ENCODE results near the gene PPP1R12B. TPM values are rescaled to one million over a fixed set of nuclear protein-coding genes. Genes with fewer than 3 reads are reported as not detected.
"Not testable (repeated sequence)": the region's sequence is repeated elsewhere in the genome, so short reads cannot be mapped to it uniquely, and the experiment has no call there.

The PPP1R12B gene
- total and polyA plus RNA-seq, 2 experiments from 2014 or later = 13.2 to 13.8 TPM

- ATAC-seq (no peak), DNase-seq (ENCODE audit: low spot score) (no peak)
- Histone ChIP-seq H3K27ac (ENCODE audit: low read depth) (no peak overlapping the region), H3K9me2 (ENCODE audit: insufficient read depth) (no peaks in the 10 kb centered on the region), H3F3A (replicated peaks; ENCODE audit: low read depth) (no peaks in the 10 kb centered on the region), H3K4me3 (no peak overlapping the region), H3K4me1 (ENCODE audit: insufficient read depth) (peaks cover 7% of the 10 kb centered on the region; the same call in 1 of the 2 replicates), H3K27me3 (ENCODE audit: insufficient read depth) (no peaks in the 10 kb centered on the region), H2AFZ (no peak overlapping the region), H3K4me2 (no peak overlapping the region), H3K36me3 (ENCODE audit: insufficient read depth) (no peaks in the 10 kb centered on the region), H4K20me1 (replicated peaks; ENCODE audit: insufficient read depth) (no peaks in the 10 kb centered on the region; the same call in 1 of the 2 replicates), H3K79me2 (replicated peaks; ENCODE audit: insufficient read depth) (no peaks in the 10 kb centered on the region)
- TF ChIP-seq EZH2 (IDR thresholded peaks at IDR 0.05; ENCODE audit: low read depth, unreplicated experiment) (no peak), ETS1 (IDR thresholded peaks at IDR 0.05) (no peak), ZNF331 (CRISPR knock-in tag; IDR thresholded peaks at IDR 0.05; ENCODE audit: low read depth) (no peak), STAT1 (IDR thresholded peaks at IDR 0.05; ENCODE audit: unreplicated experiment) (no peak), POLR2AphosphoS5 (IDR thresholded peaks at IDR 0.05; ENCODE audit: low read depth) (no peak), EZH2phosphoT487 (IDR thresholded peaks at IDR 0.05; ENCODE audit: unreplicated experiment) (no peak), JUNB (IDR thresholded peaks at IDR 0.05; ENCODE audit: unreplicated experiment) (no peak)
- H3K27me3 Mint-ChIP-seq (ENCODE audit: insufficient read depth, low read depth, poor library complexity) = no peaks in the 10 kb centered on the region
- no peak overlapping the region for H3K27ac Mint-ChIP-seq
- H3K9me3 Mint-ChIP-seq = no peaks in the 10 kb centered on the region
- no peak overlapping the region for H3K4me3 Mint-ChIP-seq
- no peaks in the 10 kb centered on the region for H3K36me3 Mint-ChIP-seq (ENCODE audit: low read depth)
- H3K4me1 Mint-ChIP-seq = peaks cover 18% of the 10 kb centered on the region
Observed at GRCh38 chr1:202397256-202397655, 48.8 kb downstream of the PPP1R12B start.

DNA sequence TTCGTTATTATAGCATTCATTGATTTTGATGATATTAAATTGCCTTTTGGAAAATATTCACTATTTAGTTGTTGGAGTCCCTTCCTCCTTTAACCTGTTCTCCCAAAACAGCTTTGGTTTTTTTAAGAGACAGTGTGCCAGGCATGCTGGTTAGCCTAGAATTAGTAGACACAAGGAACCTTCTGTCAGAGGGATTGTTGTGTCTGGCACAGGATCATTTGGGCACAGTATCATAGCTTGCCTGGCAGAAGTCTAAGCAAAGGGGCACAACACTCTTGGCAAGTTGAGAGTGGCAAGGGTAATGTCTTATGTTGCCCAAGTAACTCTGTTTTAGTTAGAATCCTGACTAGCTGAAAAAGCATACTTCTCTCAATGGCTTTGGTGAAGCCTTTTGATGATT lies 49.9 kb downstream of the PPP1R12B start:
- H3F3A ChIP-seq (replicated peaks; ENCODE audit: low read depth); H3K36me3 ChIP-seq (ENCODE audit: insufficient read depth); H3K4me3 ChIP-seq; H3K27me3 Mint-ChIP-seq (ENCODE audit: insufficient read depth, low read depth, poor library complexity); H3K79me2 ChIP-seq (replicated peaks; ENCODE audit: insufficient read depth); H3K4me1 ChIP-seq (ENCODE audit: insufficient read depth); H3K36me3 Mint-ChIP-seq (ENCODE audit: low read depth); H3K27ac ChIP-seq (ENCODE audit: low read depth); H3K27me3 ChIP-seq (ENCODE audit: insufficient read depth); H3K4me3 Mint-ChIP-seq; H3K4me2 ChIP-seq; H3K27ac Mint-ChIP-seq; H2AFZ ChIP-seq; H3K9me3 Mint-ChIP-seq; H4K20me1 ChIP-seq (replicated peaks; ENCODE audit: insufficient read depth); H3K9me2 ChIP-seq (ENCODE audit: insufficient read depth); ATAC-seq; DNase-seq (ENCODE audit: low spot score): not testable (repeated sequence)
- peaks cover 19% of the 10 kb centered on the region for H3K4me1 Mint-ChIP-seq

- not testable (repeated sequence) for H3K4me2 ChIP-seq; H3K9me2 ChIP-seq (ENCODE audit: insufficient read depth); H3K27me3 ChIP-seq (ENCODE audit: insufficient read depth); H3K27me3 Mint-ChIP-seq (ENCODE audit: insufficient read depth, low read depth, poor library complexity); H3K27ac ChIP-seq (ENCODE audit: low read depth); H2AFZ ChIP-seq; H4K20me1 ChIP-seq (replicated peaks; ENCODE audit: insufficient read depth); H3K36me3 ChIP-seq (ENCODE audit: insufficient read depth); H3F3A ChIP-seq (replicated peaks; ENCODE audit: low read depth); H3K9me3 Mint-ChIP-seq; H3K36me3 Mint-ChIP-seq (ENCODE audit: low read depth); H3K4me3 ChIP-seq; H3K79me2 ChIP-seq (replicated peaks; ENCODE audit: insufficient read depth); H3K4me1 ChIP-seq (ENCODE audit: insufficient read depth); H3K4me3 Mint-ChIP-seq; H3K27ac Mint-ChIP-seq
- ATAC-seq (peak; percentile 89), DNase-seq (ENCODE audit: low spot score) (peak; percentile 56)
- TF ChIP-seq, protein P1, sequence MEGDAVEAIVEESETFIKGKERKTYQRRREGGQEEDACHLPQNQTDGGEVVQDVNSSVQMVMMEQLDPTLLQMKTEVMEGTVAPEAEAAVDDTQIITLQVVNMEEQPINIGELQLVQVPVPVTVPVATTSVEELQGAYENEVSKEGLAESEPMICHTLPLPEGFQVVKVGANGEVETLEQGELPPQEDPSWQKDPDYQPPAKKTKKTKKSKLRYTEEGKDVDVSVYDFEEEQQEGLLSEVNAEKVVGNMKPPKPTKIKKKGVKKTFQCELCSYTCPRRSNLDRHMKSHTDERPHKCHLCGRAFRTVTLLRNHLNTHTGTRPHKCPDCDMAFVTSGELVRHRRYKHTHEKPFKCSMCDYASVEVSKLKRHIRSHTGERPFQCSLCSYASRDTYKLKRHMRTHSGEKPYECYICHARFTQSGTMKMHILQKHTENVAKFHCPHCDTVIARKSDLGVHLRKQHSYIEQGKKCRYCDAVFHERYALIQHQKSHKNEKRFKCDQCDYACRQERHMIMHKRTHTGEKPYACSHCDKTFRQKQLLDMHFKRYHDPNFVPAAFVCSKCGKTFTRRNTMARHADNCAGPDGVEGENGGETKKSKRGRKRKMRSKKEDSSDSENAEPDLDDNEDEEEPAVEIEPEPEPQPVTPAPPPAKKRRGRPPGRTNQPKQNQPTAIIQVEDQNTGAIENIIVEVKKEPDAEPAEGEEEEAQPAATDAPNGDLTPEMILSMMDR (conservative IDR thresholded peaks at IDR 0.05; ENCODE audit: low read depth in 2 of 2) = peak; percentile 25 to 52; a peak in 3 of 4 replicates
- H3K4me1 Mint-ChIP-seq = peaks cover 17% of the 10 kb centered on the region
Observed at GRCh38 chr1:202401771-202402170, 53.3 kb downstream of the PPP1R12B start.

GRCh38 chr1:202403381-202403780 lies 54.9 kb downstream of the PPP1R12B start:
- not testable (repeated sequence) for H3K9me3 Mint-ChIP-seq

More at GRCh38 chr1:202403381-202403780, 54.9 kb downstream of the PPP1R12B start:
- not testable (repeated sequence) for H3K27ac ChIP-seq (ENCODE audit: low read depth); H3K9me2 ChIP-seq (ENCODE audit: insufficient read depth); DNase-seq (ENCODE audit: low spot score); H3K4me3 Mint-ChIP-seq; H3K27ac Mint-ChIP-seq; H3K79me2 ChIP-seq (replicated peaks; ENCODE audit: insufficient read depth); H3F3A ChIP-seq (replicated peaks; ENCODE audit: low read depth); H2AFZ ChIP-seq; H3K4me1 ChIP-seq (ENCODE audit: insufficient read depth); ATAC-seq; H3K4me3 ChIP-seq; H3K4me2 ChIP-seq; H3K27me3 Mint-ChIP-seq (ENCODE audit: insufficient read depth, low read depth, poor library complexity); H3K36me3 Mint-ChIP-seq (ENCODE audit: low read depth); H3K36me3 ChIP-seq (ENCODE audit: insufficient read depth); H4K20me1 ChIP-seq (replicated peaks; ENCODE audit: insufficient read depth); H3K27me3 ChIP-seq (ENCODE audit: insufficient read depth)
- H3K4me1 Mint-ChIP-seq = peaks cover 16% of the 10 kb centered on the region
